ENCODE results near the gene OLFM3.

GRCh38 chr1:101908980-101909379 is 87.7 kb downstream of the OLFM3 start:
- no peak for TF ChIP-seq CTCF (IDR thresholded peaks at IDR 0.05)
- TF ChIP-seq ZFX (IDR thresholded peaks at IDR 0.05; ENCODE audit: borderline replicate concordance), result no peak

Measured in 22Rv1 (cell line).